ENCODE measurements around the gene MNAT1.

GRCh38 chr14:60838601-60839000 lies 104.0 kb downstream of the MNAT1 start:
- no peak for TF ChIP-seq CTCF (IDR thresholded peaks at IDR 0.05; ENCODE audit: borderline replicate concordance, extremely low read depth, low read length, poor library complexity, severe bottlenecking)
- TF ChIP-seq EZH2 (IDR thresholded peaks at IDR 0.05; ENCODE audit: borderline replicate concordance, low read depth, low read length, severe bottlenecking): no peak
